Measurements from ENCODE around the gene HOXA2. TPM values are rescaled to one million over a fixed set of nuclear protein-coding genes. Genes with fewer than 3 reads are reported as not detected.

The HOXA2 gene
- polyA plus RNA-seq, 4 donors = 0.97 to 6.9 TPM; not detected in 2

DNA sequence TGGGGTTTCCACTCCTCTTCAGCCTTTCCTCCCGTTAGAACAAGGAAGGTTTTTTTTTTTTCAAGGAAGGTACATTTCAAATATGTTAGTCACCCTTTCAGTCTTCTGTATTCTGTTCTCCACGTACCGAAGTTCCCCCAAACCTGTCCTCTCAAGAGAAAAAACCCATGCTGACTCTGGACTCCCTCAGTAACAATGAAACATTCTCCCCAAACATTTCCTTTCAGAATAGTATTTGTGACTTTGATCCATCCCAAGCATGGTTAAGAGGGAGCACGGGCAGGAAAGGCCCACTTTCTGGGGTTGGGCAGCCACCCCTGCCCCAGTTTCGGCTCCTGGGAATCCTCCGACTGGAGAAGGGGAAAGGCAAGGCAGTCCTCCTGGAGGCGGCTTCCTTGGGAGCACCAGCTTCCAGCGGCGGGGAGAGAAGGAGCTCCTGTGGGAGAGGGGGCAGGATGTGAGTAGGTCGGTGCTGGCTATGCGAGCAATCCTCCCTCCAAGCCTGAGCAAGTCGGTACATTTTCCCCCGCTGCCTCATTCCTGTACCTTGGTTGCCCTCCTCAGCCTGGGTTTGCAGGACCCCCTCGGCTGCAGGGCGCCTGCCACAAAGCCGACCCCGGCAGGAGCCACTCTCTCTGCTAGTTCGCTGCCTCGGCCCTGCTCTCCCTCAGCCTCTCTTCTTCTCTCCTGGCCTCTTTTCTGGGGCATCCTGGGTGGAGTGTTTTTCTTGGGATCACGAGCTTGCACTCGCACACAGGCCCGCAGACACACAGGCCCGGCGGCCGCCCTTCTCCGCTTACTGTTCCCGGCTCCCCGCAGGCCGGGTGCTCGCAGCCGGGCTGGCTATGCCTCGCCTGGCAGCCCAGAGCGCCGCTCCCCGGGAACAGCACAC, 4.6 kb downstream of the HOXA2 start:
- Histone ChIP-seq H3K27me3 (ENCODE audit: control insufficient read depth in 3 of 3, insufficient read depth in 3 of 3, low read length in 3 of 3) (peaks cover 8 to 89% (median 13%) of the 10 kb centered on the region in 3 donors), H3K4me3 (ENCODE audit: low read depth in 1 of 3, low read length in 3 of 3) (peak overlapping the region; percentile 0 to 81 (median 36))
- 19 to 25% (median 22%) methylated on average over 34 to 35 of the region's 35 CpGs for WGBS, 3 donors

DNA sequence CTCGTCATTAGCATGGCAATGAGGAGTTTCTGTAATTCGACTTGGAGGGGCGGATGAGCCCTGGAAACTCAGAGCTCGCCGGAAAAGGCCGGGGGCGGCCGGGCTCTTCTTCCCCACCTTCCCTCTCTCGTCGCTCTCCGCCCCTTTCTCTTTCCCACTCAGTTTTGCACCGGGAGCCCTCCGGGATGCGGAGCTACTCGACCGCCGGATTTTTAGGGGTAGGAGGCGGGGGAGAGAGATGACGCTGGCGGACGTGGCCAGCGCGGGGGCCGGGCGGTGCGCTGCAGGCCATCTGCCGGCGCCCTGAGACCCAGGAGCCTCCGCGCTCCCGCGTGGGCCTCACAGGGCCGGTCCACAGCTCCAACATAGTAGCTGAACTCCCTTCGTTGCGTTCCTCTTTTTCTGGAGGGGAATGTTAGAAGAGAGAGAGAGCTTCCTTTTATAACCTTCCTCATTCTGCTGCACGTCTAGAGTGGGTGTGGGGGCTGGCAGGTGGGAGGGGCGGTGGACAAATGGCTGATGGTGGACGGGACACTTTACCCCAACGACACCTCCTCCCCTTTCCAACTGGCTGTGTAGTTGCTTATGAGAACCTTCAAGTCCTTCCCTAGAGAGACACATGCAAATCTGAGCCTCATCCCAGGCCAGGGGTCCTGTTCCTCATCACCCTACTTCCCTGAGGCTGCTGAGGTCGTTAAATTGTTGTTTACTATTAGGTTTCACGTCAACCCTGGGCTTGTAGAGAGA, 5.5 kb downstream of the HOXA2 start:
- H3K4me1 ChIP-seq (ENCODE audit: control insufficient read depth in 3 of 3, insufficient read depth in 2 of 3, low read depth in 1 of 3, low read length in 2 of 3) = peaks cover 2 to 10% (median 2%) of the 10 kb centered on the region in 3 donors
- peak overlapping the region; percentile 78 to 98 (median 81) for H3K4me3 ChIP-seq (ENCODE audit: low read depth in 1 of 3, low read length in 3 of 3)
- 1 to 4% (median 2%) methylated on average over 36 to 41 of the region's 41 CpGs for WGBS, 3 donors
- peaks cover 3 to 84% (median 13%) of the 10 kb centered on the region in 3 donors for H3K27me3 ChIP-seq (ENCODE audit: control insufficient read depth in 3 of 3, insufficient read depth in 3 of 3, low read length in 3 of 3)
- peak overlapping the region; percentile 14 to 92 (median 84) for H3K27ac ChIP-seq (ENCODE audit: low read depth in 1 of 3, low read length in 2 of 3)
- peaks cover 0 to 12% (median 0%) of the 10 kb centered on the region in 3 donors for H3K36me3 ChIP-seq (ENCODE audit: control insufficient read depth in 3 of 3, insufficient read depth in 2 of 3, low read depth in 1 of 3, low read length in 3 of 3)
- H3K9me3 ChIP-seq (ENCODE audit: control insufficient read depth in 2 of 2, insufficient read depth in 1 of 2, low read depth in 1 of 2, low read length in 1 of 2) = no peaks in the 10 kb centered on the region
- peak in 1 of 2 donors; percentile 62 for DNase-seq
- FAIRE-seq = no peak

More for the DNA sequence above, 4.6 kb downstream of the HOXA2 start:
- Histone ChIP-seq H3K27ac (ENCODE audit: low read depth in 1 of 3, low read length in 2 of 3) (peak overlapping the region; percentile 27 to 84 (median 82)), H3K9me3 (ENCODE audit: control insufficient read depth in 2 of 2, insufficient read depth in 1 of 2, low read depth in 1 of 2, low read length in 1 of 2) (no peaks in the 10 kb centered on the region), H3K4me1 (ENCODE audit: control insufficient read depth in 3 of 3, insufficient read depth in 2 of 3, low read depth in 1 of 3, low read length in 2 of 3) (peaks cover 2 to 10% (median 2%) of the 10 kb centered on the region in 3 donors), H3K36me3 (ENCODE audit: control insufficient read depth in 3 of 3, insufficient read depth in 2 of 3, low read depth in 1 of 3, low read length in 3 of 3) (peaks cover 0 to 12% (median 0%) of the 10 kb centered on the region in 3 donors)
- DNase-seq = peak in 1 of 2 donors; percentile 72
- FAIRE-seq = no peak

DNA sequence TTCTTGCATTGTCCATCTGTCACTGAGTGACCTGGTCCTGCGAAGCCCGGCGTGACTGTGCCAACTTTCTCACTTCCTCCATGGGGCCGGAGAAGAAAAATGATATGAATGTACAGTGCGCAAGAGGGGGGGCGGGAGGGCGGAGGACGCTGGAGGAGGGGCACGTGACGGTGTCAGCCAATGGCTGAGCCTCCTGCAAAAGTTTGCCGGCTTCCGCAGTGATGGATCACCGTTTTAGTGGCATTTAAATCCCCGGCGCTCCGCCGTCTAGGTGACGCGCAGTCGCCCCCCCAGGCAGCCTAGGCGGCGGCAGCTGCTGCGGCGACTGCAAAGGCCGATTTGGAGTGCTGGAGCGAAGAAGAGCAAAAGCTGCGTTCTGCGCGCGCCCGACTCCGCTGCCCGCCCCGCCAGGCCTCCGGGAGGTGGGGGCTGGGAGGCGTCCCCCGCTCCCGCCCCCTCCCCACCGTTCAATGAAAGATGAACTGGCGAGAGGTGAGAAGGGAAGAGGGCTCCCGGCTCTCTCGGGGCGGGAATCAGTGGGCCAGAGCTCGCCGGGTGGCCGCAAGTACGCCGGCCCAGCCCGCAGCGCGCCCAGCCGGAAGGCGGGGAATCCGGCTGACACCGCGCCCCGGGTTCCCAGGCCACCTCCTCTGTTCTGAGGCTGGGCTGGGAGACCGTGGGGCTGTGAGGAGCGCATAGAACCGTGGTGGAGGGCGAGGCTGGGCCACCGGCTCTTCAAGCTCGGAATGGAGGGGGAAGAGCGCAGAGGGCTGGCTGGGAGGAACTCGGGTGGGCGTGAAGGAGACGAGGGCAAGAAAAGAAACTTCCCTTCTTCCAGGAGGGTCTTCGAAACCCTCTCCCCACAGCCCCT, 6.4 kb downstream of the HOXA2 start, which contains the start of gene HOXA1:
HOXA1 (minus strand) TSS at position 104 of the 871 bp plus-strand sequence; CDS start at position 16, 88 bp downstream.
- Histone ChIP-seq H3K9me3 (ENCODE audit: control insufficient read depth in 2 of 2, insufficient read depth in 1 of 2, low read depth in 1 of 2, low read length in 1 of 2) (no peaks in the 10 kb centered on the region), H3K27me3 (ENCODE audit: control insufficient read depth in 3 of 3, insufficient read depth in 3 of 3, low read length in 3 of 3) (peaks cover 3 to 78% (median 8%) of the 10 kb centered on the region in 3 donors), H3K4me3 (ENCODE audit: low read depth in 1 of 3, low read length in 3 of 3) (peak within 1 kb of the TSS; percentile 78 to 98 (median 81)), H3K36me3 (ENCODE audit: control insufficient read depth in 3 of 3, insufficient read depth in 2 of 3, low read depth in 1 of 3, low read length in 3 of 3) (peaks cover 0 to 12% (median 0%) of the 10 kb centered on the region in 3 donors), H3K27ac (ENCODE audit: low read depth in 1 of 3, low read length in 2 of 3) (peak within 1 kb of the TSS; percentile 14 to 92 (median 84)), H3K4me1 (ENCODE audit: control insufficient read depth in 3 of 3, insufficient read depth in 2 of 3, low read depth in 1 of 3, low read length in 2 of 3) (peaks cover 0 to 10% (median 2%) of the 10 kb centered on the region in 3 donors)
- DNase-seq = peak; percentile 52 to 92
- no peak for FAIRE-seq
- 0 to 1% (median 0%) methylated on average over 60 to 68 of the region's 68 CpGs for WGBS, 3 donors

DNA sequence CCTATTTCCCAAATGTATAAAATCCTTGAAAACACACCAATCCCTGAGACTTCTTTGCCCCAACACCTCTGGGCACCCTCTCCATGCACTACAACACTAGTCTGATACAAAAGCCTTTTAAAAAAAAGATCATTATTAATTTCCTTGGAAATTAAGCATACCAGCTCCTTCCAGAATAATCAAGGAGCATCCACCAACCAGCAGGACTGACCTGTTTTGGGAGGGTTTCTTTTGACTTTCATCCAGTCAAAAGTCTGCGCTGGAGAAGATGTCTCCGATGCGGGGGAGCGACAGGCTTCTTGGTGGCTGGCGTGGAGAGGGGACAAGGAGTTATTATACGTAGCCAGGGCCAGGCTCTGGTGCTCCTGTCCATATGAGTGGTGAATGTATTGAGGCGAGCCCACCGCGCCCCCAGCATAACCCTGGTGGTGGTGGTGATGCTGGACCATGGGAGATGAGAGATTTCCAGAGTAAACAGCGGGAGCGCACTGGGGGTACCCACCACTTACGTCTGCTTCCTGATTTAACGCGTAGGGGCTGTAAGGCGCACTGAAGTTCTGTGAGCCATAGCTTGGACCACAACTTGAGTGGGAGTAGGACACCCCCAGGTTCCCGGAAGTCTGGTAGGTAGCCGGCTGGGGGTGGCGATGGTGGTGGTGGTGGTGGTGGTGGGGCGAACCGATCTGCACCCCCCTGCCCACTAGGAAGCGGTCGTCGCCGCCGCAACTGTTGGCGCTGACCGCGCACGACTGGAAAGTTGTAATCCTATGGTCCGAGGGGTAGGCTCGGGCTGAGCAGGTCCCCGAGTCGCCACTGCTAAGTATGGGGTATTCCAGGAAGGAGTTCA, 7.2 kb downstream of the HOXA2 start:
- peaks cover 0 to 8% (median 0%) of the 10 kb centered on the region in 3 donors for H3K36me3 ChIP-seq (ENCODE audit: control insufficient read depth in 3 of 3, insufficient read depth in 2 of 3, low read depth in 1 of 3, low read length in 3 of 3)
- no peak for FAIRE-seq
- peaks cover 3 to 79% (median 8%) of the 10 kb centered on the region in 3 donors for H3K27me3 ChIP-seq (ENCODE audit: control insufficient read depth in 3 of 3, insufficient read depth in 3 of 3, low read length in 3 of 3)
- no peaks in the 10 kb centered on the region for H3K9me3 ChIP-seq (ENCODE audit: control insufficient read depth in 2 of 2, insufficient read depth in 1 of 2, low read depth in 1 of 2, low read length in 1 of 2)
- peak overlapping the region; percentile 17 to 81 (median 78) for H3K4me3 ChIP-seq (ENCODE audit: low read depth in 1 of 3, low read length in 3 of 3)
- 14 to 16% (median 15%) methylated on average over 33 of the region's 33 CpGs for WGBS, 3 donors
- DNase-seq = no peak
- peaks cover 0 to 10% (median 2%) of the 10 kb centered on the region in 3 donors for H3K4me1 ChIP-seq (ENCODE audit: control insufficient read depth in 3 of 3, insufficient read depth in 2 of 3, low read depth in 1 of 3, low read length in 2 of 3)
- peak overlapping the region in 1 of 3 donors; percentile 47 for H3K27ac ChIP-seq (ENCODE audit: low read depth in 1 of 3, low read length in 2 of 3)

DNA sequence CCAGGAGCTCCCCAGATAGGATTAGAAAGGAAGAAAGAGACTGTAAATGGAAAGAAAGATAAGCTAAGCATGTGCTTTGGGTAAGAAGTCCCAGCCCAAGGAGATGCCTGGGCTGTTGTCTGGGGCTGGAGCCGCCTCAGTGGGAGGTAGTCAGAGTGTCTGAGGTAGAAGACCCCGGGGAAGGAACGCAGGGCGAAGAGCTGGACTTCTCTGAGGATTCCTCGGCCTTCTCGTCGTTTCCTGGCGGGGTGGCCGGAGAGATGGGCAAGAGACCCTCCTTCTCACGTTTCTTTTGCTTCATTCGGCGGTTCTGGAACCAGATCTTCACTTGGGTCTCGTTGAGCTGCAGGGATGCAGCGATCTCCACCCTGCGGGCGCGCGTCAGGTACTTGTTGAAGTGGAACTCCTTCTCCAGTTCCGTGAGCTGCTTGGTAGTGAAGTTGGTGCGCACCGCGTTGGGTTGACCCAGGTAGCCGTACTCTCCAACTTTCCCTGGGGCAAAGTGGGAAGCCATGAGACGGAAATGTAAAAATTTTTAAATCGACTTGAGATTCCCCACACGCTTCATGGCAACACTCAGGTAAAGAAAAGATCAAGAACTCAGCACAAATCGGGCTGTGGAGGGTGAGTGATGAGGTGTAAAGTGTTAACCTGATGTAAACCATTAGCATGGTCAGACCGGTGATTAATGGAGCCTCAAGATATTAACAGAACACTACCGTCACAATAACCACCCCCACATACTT, 8.0 kb downstream of the HOXA2 start:
- H3K9me3 ChIP-seq (ENCODE audit: control insufficient read depth in 2 of 2, insufficient read depth in 1 of 2, low read depth in 1 of 2, low read length in 1 of 2) = no peaks in the 10 kb centered on the region
- peak in 1 of 2 donors; percentile 1 for DNase-seq
- H3K27me3 ChIP-seq (ENCODE audit: control insufficient read depth in 3 of 3, insufficient read depth in 3 of 3, low read length in 3 of 3) = peaks cover 7 to 81% (median 8%) of the 10 kb centered on the region in 3 donors
- peaks cover 0 to 8% (median 0%) of the 10 kb centered on the region in 3 donors for H3K36me3 ChIP-seq (ENCODE audit: control insufficient read depth in 3 of 3, insufficient read depth in 2 of 3, low read depth in 1 of 3, low read length in 3 of 3)
- 66 to 77% (median 71%) methylated on average over 29 of the region's 29 CpGs for WGBS, 3 donors
- H3K27ac ChIP-seq (ENCODE audit: low read depth in 1 of 3, low read length in 2 of 3) = no peak overlapping the region
- H3K4me3 ChIP-seq (ENCODE audit: low read depth in 1 of 3, low read length in 3 of 3) = no peak overlapping the region
- H3K4me1 ChIP-seq (ENCODE audit: control insufficient read depth in 3 of 3, insufficient read depth in 2 of 3, low read depth in 1 of 3, low read length in 2 of 3) = peaks cover 0 to 10% (median 2%) of the 10 kb centered on the region in 3 donors
- FAIRE-seq = no peak

DNA sequence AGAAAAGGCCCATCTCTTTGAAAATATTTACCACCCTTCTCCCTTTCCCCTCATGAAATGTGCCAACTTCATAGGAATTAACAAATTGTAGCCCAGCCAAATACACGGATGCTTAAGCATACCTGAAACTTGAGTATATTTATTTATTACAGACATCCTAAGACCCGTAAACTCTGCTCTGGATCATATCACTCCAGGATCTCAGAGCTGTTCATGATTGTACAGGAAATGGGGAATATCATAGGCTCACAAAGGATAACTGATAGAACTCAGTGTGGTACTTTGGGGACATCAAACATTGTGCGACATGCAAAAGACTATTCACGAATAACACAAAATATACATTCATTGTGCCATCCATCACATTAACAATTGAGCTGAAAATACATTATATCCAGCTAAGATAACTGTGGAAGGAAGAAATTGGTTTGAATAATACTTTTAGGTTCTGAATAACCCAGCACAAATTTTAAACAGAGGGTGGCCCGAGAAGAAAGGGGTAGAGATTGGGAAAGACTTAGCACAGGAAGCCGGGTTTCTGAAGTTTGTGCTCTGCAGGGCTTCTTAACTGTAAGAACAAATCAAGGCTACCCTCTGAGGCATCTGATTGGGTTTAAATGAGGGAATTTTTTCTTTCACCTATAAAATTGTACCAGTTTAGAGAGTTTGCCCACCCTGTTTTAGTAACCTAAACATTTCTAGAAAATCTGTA, 9.1 kb downstream of the HOXA2 start:
- Histone ChIP-seq H3K36me3 (ENCODE audit: control insufficient read depth in 3 of 3, insufficient read depth in 2 of 3, low read depth in 1 of 3, low read length in 3 of 3) (peaks cover 0 to 1% (median 0%) of the 10 kb centered on the region in 3 donors), H3K9me3 (ENCODE audit: control insufficient read depth in 2 of 2, insufficient read depth in 1 of 2, low read depth in 1 of 2, low read length in 1 of 2) (peaks cover 0 to 2% of the 10 kb centered on the region in 2 donors), H3K4me1 (ENCODE audit: control insufficient read depth in 3 of 3, insufficient read depth in 2 of 3, low read depth in 1 of 3, low read length in 2 of 3) (peaks cover 0 to 6% (median 0%) of the 10 kb centered on the region in 3 donors), H3K4me3 (ENCODE audit: low read depth in 1 of 3, low read length in 3 of 3) (no peak overlapping the region), H3K27me3 (ENCODE audit: control insufficient read depth in 3 of 3, insufficient read depth in 3 of 3, low read length in 3 of 3) (peaks cover 8 to 80% (median 9%) of the 10 kb centered on the region in 3 donors), H3K27ac (ENCODE audit: low read depth in 1 of 3, low read length in 2 of 3) (no peak overlapping the region)
- WGBS, 3 donors = 70 to 74% (median 73%) methylated on average over 6 of the region's 6 CpGs
- DNase-seq = peak in 1 of 2 donors; percentile 0
- FAIRE-seq = no peak

Measured in small intestine (tissue), 7 donors.